ENCODE results near the gene MRPS16.
A peak's percentile ranks its signal among the peaks of the same experiment; 100 is the strongest.
"Not testable (repeated sequence)": the region's sequence is repeated elsewhere in the genome, so short reads cannot be mapped to it uniquely, and the experiment has no call there.

The MRPS16 gene

GRCh38 chr10:73252445-73253224, at the start of gene MRPS16:
Gene MRPS16 (minus strand): TSS chr10:73252644. CDS start chr10:73252482, 162 bp downstream.
- DNase-seq: peak; percentile 99

DNA sequence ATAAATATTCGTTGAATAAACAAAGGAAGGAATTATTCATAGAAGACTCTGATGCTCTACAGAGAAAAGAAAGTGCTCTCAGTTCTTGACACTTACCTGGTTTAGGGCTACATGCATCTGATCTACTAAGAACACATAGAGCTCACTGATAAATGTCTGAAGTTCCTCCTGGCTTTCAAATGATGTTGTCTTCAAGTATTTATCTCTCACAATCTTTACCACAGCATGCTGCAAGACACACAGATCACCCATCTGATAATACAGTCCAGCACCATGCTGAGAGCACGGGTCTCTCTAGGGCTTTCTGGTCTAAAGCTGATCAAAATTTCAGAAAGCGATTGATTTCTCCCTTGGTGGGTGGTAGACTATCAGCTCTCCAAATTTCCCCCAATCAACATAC, 44.5 kb upstream of the MRPS16 start:
- no peak for DNase-seq

- DNase-seq: no peak
These were observed 41.0 kb upstream of the MRPS16 start for GRCh38 chr10:73293461-73293860.

GRCh38 chr10:73289958-73290357, 37.5 kb upstream of the MRPS16 start:
- DNase-seq: no peak

DNA sequence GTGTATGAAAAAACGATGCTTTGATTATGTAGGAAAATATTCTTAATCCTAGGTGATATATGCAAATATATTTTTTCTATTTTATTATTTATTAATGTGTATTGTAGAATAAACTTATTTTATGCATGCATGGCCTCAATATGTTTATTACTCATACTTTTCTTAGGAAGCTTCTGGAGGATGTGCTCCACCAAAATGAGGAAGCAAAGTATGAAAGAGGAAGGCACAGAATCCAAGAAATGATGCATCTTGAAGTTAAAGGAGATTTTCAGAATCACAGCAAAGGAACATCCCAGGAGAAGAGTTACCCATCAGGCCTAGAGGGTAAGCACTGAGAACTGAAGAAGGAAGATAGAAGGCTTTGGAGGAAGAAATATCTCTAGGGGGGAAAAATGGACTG, 35.0 kb upstream of the MRPS16 start:
- DNase-seq: no peak

DNA sequence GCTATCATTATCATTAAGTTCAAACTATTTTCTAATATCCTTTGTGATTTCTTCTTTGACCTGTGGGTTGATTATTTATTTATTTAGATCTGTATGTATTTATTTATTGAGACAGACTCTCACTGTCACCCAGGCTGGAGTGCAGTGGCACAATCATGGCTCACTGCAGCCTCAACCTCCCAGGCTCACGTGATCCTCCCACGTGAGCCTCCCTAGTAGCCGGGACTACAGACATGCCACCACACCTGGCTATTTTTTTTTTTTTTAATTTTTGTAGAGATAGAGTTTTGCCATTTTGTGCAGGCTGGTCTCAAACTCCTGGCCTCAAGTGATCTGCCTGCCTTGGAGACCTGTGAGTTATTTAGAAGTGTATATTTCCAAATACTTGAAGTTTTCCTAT, 28.7 kb upstream of the MRPS16 start:
- DNase-seq: no peak

DNA sequence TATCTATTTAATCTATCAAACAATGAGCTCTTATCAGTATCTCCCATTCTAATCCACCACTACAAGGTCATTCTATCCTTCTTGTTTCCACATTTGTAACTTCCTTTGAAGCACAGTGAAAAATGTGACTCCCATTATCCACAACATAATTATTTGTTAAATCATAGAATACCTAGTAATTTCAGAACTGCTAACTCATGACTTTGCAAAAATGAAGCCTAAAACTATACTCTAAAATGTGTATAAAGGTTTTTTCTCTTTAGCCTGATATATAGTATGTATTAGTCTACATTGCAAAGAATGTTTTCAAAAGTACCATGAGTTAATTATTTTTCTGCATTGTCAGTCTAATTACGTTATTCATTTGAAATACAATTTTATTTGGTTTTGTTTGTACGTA, 12.0 kb upstream of the MRPS16 start:
- no peak for DNase-seq

DNA sequence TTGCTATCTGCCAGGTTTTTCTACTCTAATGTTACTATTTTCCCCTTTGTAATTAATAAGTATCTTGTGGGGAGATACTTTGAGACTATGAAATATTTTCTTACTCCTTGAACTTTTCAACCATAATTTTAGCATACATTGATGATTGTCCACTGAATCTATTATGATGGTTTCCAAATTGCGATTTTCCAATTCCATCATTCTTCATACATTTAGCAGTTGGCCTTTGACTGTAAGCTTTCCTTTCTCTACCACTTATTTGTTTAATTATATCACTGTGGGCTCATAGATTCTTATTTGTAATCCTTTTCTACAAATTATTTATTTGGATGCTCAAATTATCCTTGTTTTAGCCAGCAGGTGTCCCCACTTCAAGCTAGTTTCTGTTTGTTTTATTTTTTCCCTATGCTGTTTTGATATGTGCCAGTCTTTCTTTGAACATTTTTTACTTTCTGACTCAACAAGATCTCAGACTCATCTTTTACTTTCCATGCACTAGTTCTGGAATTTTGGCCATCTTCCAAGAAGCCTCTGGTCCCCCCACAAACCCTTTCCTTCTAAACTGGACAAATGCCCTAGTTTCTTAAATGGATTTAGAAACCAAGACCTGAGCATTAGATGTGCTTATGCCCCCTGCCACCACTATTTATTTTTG, 11.4 kb upstream of the MRPS16 start:
- DNase-seq: no peak

DNA sequence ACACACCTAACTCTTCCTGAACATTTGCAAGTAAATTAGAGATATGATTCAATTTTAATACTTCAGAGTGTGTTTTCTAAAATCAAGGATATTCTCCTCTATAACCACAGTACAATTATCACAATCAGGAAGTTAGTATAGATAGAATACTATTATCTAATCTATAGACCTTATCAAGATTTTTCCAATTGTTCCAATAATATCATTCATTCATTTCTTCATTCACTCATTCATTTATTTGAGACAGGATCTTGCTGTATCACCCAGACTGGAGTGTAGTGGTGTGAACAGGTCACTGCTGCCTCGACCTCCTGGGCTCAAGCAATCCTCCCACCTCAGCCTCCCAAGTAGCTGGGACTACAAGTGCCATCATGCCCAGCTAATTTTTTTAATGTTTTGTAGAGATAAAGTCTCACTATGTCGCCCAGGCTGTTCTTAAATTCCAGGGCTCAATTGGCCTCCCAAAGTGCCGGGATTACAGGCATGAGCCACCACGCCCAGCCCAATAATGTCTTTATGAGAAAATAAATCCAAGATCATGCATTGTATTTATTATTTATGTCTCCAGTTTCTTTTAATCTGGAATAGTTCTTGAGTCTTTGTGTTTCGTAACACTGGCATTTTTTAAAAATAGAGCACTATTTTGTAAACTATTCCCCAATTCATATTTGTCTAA, 10.6 kb upstream of the MRPS16 start:
- no peak for DNase-seq

DNA sequence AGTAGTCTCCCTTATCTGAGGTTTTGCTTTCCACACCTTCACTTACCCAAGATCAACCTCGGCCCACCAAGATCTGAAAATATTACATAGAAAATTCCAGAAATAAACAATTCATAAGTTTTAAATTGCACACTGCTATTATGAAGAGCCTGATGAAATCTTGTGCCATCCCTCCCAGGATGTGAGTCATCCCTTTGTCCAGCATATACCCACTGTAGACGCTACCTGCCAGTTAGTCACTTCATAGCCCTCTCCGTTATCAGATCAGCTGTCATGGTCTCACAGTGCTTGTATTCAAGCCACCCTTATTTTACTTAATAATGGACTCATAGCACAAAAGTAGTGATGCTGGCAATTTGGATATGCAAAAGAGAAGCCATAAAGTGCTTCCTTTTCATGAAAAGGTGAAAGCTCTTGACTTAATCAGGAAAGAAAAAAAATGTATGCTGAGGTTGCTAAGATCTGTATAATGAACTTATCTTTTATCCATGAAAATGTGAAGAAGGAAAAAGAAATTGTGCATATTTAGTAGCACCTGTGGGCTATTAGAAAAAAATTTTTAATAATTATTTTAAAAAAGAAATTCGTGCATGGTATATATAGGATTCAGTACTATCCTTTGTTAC, 9.8 kb upstream of the MRPS16 start:
- DNase-seq: no peak

DNA sequence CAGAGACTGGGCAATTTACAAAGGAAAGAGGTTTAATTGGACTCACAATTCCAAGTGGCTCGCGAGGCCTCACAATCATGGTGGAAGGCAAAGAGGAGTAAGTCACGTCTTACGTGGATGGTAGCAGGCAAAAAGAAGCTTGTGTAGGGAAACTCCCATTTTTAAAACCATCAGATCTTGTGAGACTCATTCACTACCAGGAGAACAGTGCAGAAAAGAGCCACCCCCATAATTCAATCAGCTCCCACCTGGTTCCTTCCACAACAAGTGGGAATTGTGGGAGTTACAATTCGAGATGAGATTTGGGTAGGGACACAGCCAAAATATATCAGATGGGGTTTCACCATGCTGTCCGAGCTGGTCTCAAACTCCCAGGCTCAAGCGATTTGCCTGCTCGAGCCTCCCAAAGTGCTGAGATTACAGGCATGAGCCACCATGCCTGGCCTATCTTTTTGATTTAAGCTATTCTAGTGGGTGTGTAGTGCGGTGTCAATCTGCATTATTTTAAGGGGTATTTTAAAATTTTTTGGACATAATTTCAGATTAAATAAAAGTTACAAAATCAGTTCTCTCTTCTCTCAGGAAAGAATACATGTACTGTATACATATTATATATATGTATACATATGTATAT, 9.0 kb upstream of the MRPS16 start:
- no peak for DNase-seq

DNA sequence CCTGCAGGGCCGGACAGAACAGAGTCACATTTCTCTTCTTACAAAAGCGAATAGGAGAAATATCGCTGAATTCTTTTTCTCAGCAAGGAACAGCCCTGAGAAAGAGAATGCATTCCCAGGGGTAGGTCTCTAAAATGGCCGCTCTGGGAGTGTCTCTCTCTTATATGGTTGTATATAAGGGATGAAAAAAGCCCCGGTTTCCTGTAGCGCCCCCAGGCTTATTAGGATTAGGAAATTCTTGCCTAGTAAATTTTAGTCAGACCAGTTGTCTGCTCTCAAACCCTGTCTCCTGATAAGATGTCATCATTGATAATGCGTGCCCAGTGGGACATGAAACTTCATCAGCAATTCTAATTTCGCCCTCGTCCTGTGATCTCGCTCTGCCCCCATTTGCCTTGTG, 6.2 kb upstream of the MRPS16 start:
- DNase-seq: not testable (repeated sequence)

DNA sequence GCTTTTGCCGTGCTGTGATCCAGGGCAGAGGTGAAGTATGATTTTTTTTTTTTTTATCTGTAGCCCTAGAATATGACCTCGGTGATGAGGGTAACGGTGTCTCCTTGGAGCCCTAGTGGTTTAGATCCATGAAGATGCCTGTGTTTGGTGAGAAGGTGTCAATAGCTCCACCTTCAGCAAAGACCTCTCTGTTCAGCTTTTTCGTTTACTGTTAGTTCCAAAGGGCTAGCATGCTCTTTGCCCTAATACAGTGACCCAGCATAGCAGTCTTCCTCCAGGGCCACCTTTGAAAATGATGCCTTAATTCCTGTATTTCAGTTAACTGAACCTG, 746 bp upstream of the MRPS16 start:
- DNase-seq: no peak

GRCh38 chr10:73251683-73252444, 580 bp downstream of the MRPS16 start:
- peak; percentile 55 for DNase-seq

- no peak for DNase-seq
These were observed 4.2 kb downstream of the MRPS16 start for GRCh38 chr10:73248259-73248724.

DNA sequence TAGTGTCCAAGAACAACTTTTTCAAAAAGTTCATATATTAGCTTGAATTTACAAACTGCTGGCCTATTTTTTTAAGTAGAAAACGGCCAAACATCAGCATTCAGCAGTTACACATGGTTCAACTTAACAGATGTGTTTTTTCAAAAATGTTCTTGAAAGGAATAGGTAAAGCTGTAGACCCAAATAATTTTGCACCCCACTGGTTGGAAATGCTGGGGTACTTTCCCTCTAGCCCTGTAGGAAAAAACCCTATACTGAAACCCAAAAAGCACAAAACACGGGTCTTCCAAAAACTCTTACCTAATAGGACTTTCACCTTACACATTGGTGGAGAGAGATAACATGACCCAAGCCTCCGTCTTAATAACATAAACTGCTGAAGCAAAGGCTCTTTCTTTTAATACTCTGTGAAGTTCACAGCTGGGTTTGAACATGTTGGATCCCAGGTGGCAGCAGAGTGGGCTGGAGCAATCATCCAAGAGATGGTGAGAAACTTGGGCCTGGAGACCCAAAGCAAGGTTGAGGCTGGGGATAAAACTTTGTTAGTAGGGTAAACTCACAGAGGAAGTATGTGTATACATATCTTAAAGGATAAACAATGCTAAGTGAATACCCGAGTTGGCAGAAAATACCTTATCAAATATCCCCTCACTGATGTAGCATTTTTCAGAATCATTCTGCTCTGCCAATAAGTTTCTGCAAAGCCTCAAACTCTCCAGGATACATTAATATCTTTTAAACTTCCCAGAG, 4.8 kb downstream of the MRPS16 start:
- no peak for DNase-seq

- DNase-seq: peak; percentile 99
These were observed 5.6 kb downstream of the MRPS16 start, which contains the start of gene DNAJC9 for GRCh38 chr10:73246646-73247508. Gene DNAJC9 (minus strand): TSS chr10:73247255. CDS start chr10:73247189, 66 bp downstream.

- no peak for DNase-seq
These were observed 6.2 kb downstream of the MRPS16 start for GRCh38 chr10:73246322-73246645.

GRCh38 chr10:73244866-73245477, 7.5 kb downstream of the MRPS16 start:
- no peak for DNase-seq

DNA sequence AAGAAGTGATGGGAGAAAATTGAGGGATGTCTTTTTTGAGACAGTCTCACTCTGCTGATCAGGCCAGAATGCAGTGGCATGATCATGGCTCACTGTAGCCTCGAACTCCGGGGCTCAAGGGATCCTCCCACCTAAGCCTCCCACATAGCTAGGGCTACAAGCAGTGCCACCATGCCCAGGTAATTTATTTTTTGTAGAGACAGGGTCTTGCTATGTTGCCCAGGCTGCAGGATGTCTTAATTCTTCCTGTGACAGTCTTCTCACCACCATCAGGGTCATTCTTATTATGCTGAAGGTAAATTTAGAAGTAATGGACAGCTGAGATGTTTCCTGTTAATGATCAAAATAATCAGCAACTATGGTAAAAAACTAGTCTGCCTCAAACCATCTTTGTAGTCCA, 12.5 kb downstream of the MRPS16 start:
- DNase-seq: no peak
